ENCODE results near the gene FCSK. TPM values are rescaled to one million over a fixed set of nuclear protein-coding genes. Genes with fewer than 3 reads are reported as not detected.
A peak's percentile ranks its signal among the peaks of the same experiment; 100 is the strongest.

The FCSK gene
- total and polyA plus RNA-seq, 2 of the 13 experiments (the other 11 are each of a cell fraction or from before 2014, with no cell fraction given): 9.1 to 19.2 TPM

GRCh38 chr16:70454222-70455034 lies at the start of gene FCSK (continued):
- TF ChIP-seq, protein P1, sequence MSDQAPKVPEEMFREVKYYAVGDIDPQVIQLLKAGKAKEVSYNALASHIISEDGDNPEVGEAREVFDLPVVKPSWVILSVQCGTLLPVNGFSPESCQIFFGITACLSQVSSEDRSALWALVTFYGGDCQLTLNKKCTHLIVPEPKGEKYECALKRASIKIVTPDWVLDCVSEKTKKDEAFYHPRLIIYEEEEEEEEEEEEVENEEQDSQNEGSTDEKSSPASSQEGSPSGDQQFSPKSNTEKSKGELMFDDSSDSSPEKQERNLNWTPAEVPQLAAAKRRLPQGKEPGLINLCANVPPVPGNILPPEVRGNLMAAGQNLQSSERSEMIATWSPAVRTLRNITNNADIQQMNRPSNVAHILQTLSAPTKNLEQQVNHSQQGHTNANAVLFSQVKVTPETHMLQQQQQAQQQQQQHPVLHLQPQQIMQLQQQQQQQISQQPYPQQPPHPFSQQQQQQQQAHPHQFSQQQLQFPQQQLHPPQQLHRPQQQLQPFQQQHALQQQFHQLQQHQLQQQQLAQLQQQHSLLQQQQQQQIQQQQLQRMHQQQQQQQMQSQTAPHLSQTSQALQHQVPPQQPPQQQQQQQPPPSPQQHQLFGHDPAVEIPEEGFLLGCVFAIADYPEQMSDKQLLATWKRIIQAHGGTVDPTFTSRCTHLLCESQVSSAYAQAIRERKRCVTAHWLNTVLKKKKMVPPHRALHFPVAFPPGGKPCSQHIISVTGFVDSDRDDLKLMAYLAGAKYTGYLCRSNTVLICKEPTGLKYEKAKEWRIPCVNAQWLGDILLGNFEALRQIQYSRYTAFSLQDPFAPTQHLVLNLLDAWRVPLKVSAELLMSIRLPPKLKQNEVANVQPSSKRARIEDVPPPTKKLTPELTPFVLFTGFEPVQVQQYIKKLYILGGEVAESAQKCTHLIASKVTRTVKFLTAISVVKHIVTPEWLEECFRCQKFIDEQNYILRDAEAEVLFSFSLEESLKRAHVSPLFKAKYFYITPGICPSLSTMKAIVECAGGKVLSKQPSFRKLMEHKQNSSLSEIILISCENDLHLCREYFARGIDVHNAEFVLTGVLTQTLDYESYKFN (CRISPR knock-in tag; conservative IDR thresholded peaks at IDR 0.05): peak; percentile 65; the same call in 1 of the 2 replicates
- TF ChIP-seq HNF1B (CRISPR knock-in tag; IDR thresholded peaks at IDR 0.05) (peak; percentile 86), ZSCAN25 (CRISPR knock-in tag; IDR thresholded peaks at IDR 0.05) (peak; percentile 46; the same call in 1 of the 2 replicates), CBX5 (CRISPR knock-in tag; IDR thresholded peaks at IDR 0.05; ENCODE audit: borderline replicate concordance) (peak; percentile 80; the same call in 1 of the 2 replicates), SOX6 (IDR thresholded peaks at IDR 0.05) (no peak), SOX6 (CRISPR knock-in tag; IDR thresholded peaks at IDR 0.05) (peak; percentile 76), GTF2F1 (IDR thresholded peaks at IDR 0.05; ENCODE audit: low read length) (no peak), SP5 (CRISPR knock-in tag; IDR thresholded peaks at IDR 0.05; ENCODE audit: borderline replicate concordance, low read depth) (peak; percentile 18; the same call in 1 of the 2 replicates), SP2 (CRISPR knock-in tag; IDR thresholded peaks at IDR 0.05) (peak; percentile 45; the same call in 1 of the 2 replicates), ZNF883 (CRISPR knock-in tag; IDR thresholded peaks at IDR 0.05; ENCODE audit: not compliant biosample characterization) (peak; percentile 82), ZNF160 (CRISPR knock-in tag; IDR thresholded peaks at IDR 0.05) (peak; percentile 83; the same call in 1 of the 2 replicates), ZFP36 (IDR thresholded peaks at IDR 0.05; ENCODE audit: borderline replicate concordance, low read depth, low read length, partially characterized antibody) (no peak), ETS1 (CRISPR knock-in tag; IDR thresholded peaks at IDR 0.05) (peak; percentile 65; the same call in 1 of the 2 replicates), ZNF225 (CRISPR knock-in tag; IDR thresholded peaks at IDR 0.05) (peak; percentile 93), DBP (CRISPR knock-in tag; IDR thresholded peaks at IDR 0.05; ENCODE audit: not compliant biosample characterization) (no peak)
- TF ChIP-seq, protein P2, sequence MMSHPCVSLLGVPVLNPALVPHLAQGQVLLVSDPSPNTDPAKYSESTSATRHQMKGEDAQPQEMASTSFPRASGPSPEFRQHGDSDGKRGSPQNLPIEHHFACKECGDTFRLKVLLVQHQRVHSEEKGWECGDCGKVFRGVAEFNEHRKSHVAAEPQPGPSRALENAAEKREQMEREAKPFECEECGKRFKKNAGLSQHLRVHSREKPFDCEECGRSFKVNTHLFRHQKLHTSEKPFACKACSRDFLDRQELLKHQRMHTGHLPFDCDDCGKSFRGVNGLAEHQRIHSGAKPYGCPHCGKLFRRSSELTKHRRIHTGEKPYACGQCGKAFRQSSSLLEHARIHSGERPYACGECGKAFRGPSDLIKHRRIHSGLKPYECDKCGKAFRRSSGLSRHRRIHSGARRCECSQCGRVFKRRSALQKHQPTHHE (CRISPR knock-in tag; IDR thresholded peaks at IDR 0.05; ENCODE audit: borderline replicate concordance): peak; percentile 81; the same call in 1 of the 2 replicates
- TF ChIP-seq, protein P3, sequence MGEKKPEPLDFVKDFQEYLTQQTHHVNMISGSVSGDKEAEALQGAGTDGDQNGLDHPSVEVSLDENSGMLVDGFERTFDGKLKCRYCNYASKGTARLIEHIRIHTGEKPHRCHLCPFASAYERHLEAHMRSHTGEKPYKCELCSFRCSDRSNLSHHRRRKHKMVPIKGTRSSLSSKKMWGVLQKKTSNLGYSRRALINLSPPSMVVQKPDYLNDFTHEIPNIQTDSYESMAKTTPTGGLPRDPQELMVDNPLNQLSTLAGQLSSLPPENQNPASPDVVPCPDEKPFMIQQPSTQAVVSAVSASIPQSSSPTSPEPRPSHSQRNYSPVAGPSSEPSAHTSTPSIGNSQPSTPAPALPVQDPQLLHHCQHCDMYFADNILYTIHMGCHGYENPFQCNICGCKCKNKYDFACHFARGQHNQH (CRISPR knock-in tag; IDR thresholded peaks at IDR 0.05): peak; percentile 55; the same call in 1 of the 2 replicates

Data from HepG2 (cell line).